Activated naive CD4-positive, alpha-beta T cell treated with Interleukin-2 at 50 U/mL for 16 hours (primary cell): Measurements from ENCODE around the gene TTC39B.

Experiments used
- DNase-seq: peaks from one replicate; pipeline ENCODE4 v3.0.0-alpha.2; 2020

Gene TTC39B

DNA sequence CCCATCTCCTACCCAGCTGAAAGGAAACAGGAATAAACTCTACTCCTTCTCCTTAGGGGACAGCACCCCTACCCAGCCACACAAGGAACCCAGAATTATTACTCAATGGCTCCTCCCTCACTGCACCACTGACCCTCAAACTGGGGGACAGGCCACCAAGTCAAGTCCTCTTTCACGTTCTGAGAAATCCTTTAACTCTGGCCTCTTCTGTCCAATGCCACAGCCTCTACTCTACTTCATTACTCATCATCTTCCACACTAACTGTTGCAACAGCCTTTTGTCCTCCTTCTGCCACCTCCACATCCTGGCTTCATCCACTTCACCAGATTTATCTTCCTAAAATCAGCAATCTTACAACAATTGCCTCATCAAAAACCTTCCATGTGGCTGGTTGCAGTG, 6.8 kb downstream of the TTC39B start:
- no peak for DNase-seq

DNA sequence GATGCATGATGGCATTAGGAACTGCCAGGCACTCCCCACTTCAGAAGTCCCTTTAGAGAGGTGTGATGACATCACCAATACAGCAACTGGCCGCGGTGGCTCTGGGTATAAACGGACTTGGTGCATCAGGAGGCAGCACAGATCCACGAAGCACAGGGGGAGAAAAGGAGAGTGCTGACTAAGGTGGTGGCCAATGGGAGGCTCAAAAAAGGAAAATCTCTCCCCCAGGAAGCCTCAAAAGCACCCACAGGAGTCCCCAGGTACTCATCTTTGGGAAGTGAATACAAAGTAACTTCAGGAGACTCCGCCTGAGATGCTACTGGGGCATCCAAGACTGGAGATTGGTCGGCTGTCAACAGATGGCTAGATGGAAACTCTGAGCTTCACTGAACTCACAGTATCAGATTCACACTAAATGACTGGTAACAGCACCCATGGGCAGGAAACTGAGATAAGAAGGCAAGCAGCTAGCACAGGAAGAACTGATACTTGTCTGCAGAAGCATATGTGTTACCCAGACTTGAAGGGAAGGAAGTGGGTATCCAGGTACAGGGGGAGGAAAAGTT, 7.6 kb downstream of the TTC39B start:
- DNase-seq, result peak; percentile 62

DNA sequence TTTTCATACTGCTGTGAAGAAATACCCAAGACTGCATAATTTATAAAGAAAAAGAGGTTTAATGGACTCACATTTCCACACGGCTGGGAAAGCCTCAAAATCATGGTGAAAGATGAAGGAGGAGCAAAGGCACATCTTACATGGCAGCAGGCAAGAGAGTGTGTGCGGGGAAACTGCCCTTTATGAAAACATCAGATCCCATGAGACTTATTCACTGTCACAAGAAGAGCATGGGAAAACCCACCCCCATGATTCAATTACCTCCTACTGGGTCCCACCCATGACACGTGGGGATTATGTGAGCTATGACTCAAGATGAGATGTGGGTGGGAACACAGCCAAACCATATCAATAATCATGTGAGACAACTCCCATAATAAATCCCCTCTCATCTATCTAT, 8.7 kb downstream of the TTC39B start:
- DNase-seq, result peak; percentile 32

DNA sequence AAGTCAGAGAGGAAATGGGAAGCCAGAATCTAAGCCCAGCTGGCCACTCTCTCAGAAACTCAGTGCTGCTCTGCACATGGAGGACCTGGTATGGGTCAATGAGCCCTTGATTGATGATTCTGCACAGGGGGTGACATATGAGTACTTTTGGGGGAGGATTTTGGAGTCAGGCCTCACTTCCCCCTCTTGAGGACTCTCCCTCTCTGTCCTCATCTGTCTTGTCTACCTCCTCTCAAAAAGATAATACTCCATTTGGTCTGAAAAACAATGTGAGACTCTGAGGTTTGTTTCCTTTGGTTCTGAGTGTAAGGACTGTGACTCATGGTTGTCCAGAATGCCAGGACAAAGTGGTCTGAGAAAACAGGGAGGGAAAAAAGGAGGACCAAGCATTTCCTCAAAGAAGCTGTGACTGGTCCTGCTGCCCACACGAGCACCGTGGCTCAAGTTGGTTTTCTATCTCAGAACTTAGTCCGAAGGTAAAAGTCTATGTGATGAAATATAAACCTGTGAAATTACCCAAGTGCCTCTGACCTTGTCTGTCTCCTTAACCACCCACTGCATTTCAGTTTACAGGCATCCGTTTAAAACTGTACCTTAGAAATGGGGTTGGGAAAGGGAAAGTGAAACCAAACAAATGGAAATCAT, 11.1 kb downstream of the TTC39B start:
- DNase-seq, result peak; percentile 19

DNA sequence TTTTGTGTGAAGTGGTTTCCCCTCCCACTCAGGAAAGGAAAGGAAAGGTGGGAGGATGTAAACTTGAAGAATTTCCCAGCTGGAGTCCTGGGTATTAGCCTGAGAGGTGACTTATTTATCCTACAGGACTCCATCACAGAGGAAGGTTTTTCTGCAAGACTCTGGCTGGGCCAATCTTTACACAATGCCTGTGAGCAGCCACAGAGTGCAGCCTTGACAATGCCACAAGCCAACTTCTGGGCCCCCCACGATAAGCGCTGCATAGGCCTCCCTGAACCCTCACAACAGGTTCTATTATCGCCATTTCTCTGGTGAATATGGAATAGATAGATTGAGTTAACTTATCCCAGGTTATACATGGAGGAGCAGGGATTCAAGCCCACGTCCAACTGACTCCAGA, 12.4 kb downstream of the TTC39B start:
- no peak for DNase-seq

- no peak for DNase-seq
Observed at GRCh38 chr9:15293804-15294316, 13.2 kb downstream of the TTC39B start.

- DNase-seq, result no peak
Observed at GRCh38 chr9:15293084-15293483, 13.9 kb downstream of the TTC39B start.

DNA sequence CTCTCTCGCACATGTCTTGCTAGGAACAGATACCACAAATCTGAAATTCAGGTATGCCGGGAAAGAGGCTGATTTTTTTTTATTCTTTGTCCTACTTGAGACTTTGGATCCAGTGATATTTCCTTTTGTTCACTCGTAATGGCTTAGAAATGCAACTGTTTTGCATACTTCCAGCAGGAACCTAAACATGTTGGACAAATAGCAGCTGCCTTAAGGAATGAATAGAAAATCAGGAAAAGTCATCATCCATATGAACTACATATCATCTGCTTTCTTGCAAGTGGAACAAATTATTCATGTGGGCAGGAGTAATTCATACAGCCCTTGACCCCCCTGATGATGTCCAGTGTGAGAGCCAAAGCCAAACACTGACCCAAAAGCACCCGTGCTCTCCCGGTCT, 17.4 kb downstream of the TTC39B start:
- no peak for DNase-seq

- DNase-seq, result no peak
Observed at GRCh38 chr9:15287309-15287708, 19.7 kb downstream of the TTC39B start.

GRCh38 chr9:15286161-15286821, 20.7 kb downstream of the TTC39B start:
- DNase-seq, result no peak

DNA sequence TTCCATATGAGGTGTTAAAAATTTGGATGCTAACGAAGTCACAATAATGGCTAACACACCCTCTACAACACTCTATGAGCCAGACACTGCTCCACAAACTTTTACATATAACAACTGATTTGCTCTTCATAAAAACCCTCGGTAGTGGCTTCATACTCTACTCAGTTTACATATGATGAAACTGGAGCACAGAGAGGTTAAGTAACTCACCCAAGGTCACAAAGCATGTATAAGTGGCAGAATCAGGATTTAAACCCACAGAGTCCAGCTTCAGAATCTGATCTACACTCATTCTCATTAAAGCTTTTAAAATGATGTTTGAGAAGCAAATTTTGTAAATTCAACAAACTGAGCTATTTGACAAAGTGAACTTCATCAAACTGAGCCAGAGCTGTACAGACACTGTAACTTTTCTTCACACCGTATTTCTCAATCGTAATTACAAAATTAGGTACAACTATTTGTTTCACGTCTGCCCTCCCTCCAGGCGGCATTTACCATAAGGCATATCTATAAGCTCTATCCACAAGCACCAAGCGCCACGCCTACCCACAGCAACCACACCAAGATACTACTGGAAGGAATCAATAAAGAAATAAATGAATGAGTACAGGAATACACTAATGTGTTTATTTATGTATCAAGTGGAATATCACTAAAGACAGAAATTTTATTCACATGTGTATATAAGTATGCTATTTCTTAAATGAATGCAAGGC, 24.3 kb downstream of the TTC39B start:
- DNase-seq, result no peak

- DNase-seq, result no peak
Observed at GRCh38 chr9:15280647-15281046, 26.4 kb downstream of the TTC39B start.

DNA sequence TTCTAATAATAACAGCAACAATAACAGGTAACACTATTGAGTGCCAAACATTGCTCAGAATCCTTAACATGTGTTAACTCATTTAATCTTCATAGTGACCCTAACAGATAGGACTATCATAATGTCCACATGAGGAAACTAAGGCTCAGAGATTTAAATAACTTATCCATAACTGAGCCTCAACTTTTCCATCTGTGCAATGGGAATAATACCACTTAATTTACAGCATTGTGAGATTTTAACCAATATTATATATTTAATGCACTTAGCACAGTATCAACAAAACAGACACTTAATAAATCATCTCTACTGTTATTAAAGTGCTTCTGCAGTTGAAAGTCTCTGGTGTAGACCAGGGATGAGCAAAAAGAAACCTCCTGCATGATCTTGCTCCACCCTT, 28.2 kb downstream of the TTC39B start:
- DNase-seq, result no peak

DNA sequence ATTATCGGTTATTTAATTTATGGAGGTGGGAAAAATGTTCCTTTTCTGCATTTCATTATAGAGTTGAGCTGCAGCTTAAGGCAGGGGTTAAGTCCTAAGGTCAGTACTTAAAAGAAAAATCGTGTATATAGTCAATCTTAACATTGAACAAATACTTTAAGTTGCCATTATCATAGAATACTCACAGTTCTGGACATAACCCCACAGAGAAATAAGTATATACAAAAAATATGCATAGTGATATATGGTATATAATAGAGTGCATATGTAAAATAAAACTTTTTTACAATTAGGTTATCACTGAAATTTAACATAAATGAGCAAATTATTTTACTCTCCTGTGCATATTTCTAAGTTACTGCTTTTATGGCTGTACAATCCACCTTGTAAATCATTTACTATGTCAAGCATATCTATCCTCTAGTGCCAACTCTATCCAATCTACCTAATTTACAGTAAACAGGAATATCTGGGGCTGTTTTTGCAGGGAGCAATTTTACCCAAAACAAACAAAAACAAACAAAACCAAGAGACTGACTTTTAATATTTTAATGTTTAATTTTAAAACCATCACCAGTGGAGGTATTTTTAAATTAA, 28.8 kb downstream of the TTC39B start:
- no peak for DNase-seq

GRCh38 chr9:15277400-15278090, 29.5 kb downstream of the TTC39B start:
- DNase-seq, result no peak

- DNase-seq, result no peak
Observed at GRCh38 chr9:15276328-15276938, 30.6 kb downstream of the TTC39B start.

- DNase-seq, result no peak
Observed at GRCh38 chr9:15274425-15274824, 32.6 kb downstream of the TTC39B start.

DNA sequence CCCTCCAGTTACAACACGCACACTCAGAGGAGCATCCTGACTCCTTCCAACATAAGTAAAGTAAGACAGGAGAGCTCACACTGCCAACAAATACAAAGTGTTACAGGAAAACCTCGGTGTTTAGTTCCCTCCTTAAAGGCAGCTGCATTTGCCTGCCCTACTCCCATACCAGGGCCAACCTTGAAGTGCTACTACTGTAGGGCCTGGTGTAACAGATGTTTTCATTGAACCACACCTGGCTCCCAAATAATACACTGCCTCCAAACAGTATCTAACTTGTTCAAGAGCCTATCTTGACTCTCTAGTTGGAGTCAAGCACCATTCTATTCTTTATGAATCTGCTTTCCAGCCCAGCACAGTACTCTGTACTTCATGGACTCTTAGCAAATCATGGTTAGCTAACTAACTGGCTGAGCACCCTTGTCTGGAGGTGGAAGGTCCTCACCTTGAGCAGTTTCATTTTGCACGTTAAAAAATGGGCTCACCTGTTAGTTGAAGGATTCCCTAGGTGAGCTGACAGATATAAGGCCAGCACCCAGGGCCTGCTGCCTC, 34.6 kb downstream of the TTC39B start:
- no peak for DNase-seq

DNA sequence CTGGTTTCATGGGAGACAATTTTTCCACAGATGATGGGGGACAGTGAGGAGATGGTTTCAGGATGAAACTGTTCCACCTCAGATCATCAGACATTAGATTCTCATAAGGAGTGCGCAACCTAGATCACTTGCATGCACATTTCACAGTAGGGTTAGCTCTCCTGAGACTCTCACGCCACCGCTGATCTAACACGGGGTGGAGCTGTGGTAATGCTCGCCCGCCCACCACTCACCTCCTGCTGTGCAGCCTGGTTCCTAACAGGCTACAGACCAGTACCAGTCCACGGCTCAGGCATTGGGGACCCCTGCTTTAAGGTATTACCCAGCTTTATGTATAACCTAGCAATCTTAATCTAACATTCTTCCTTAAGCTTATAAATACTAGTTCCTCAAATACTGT, 35.6 kb downstream of the TTC39B start:
- DNase-seq, result peak; percentile 42

DNA sequence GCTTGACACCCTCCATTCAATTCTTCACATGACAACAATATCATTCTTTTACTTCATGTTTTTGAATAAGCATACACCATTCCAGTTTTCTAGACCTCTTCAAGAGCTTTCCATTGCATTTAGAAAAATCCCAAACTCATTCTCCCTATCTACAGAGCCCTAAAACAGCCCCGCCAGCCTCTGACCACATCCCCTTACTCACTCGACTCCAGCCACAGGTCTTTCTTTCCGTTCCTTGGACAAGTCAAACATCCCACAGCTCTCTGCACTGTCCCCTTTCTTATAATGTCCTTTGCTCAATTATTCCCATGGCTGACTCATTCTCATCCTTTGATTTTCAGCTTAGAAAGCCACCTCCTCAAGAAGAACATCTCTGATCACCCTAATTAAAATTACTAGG, 38.2 kb downstream of the TTC39B start:
- DNase-seq, result no peak

DNA sequence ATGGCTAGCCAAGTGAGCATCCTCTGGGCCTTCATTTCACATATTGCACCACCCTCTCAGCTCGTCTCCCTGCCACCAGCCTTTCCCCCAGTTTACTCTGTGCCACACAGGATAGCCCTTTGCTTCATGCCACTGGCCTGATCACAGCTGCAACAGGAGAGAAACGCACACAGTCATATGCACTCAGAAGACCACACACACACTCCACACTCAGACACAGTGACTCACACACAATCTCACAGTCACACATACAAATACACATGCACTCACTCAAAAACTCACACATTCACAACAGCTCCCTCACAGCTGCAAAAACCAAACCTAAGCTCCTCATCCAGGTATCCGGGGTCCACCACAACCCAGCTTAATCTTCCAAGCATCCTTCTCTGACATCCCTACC, 38.7 kb downstream of the TTC39B start:
- DNase-seq, result no peak

GRCh38 chr9:15264918-15265317, 42.1 kb downstream of the TTC39B start:
- no peak for DNase-seq
